Astrocyte (in vitro differentiated cells and primary cell): ENCODE results near the gene CCNYL1. TPM values are rescaled to one million over a fixed set of nuclear protein-coding genes. Genes with fewer than 3 reads are reported as not detected.
"Not testable (repeated sequence)": the region's sequence is repeated elsewhere in the genome, so short reads cannot be mapped to it uniquely, and the experiment has no call there.

Source experiments
- DNase-seq: peaks from one replicate; pipeline ENCODE4 v3.0.0-alpha.2; 2010; ENCODE audit warnings: low read depth
- FAIRE-seq: peaks from 2 replicates; lab custom pipeline; 2011; peaks lifted over from hg19 to GRCh38; lab: Jason Lieb, UNC
- H2AFZ ChIP-seq: 2 replicates; pipeline ENCODE4 v1.6.0; 2012; ENCODE audit warnings: low read depth, low read length, inconsistent platforms
- H3K27ac ChIP-seq: 2 replicates; pipeline ENCODE4 v1.5.1; 2011; ENCODE audit warnings: low read depth, low read length, inconsistent platforms
- H3K27me3 ChIP-seq: 2 replicates; pipeline ENCODE4 v1.6.0; 2011; ENCODE audit warnings: low read length, inconsistent platforms; ENCODE audit not compliant: insufficient read depth
- H3K36me3 ChIP-seq: 2 replicates; pipeline ENCODE4 v1.5.1; 2011; ENCODE audit warnings: low read length, inconsistent platforms; ENCODE audit not compliant: insufficient read depth
- H3K4me1 ChIP-seq: 2 replicates; pipeline ENCODE4 v1.5.1; 2011; ENCODE audit warnings: low read length, inconsistent platforms; ENCODE audit not compliant: insufficient read depth
- H3K4me2 ChIP-seq: 2 replicates; pipeline ENCODE4 v1.6.0; 2012; ENCODE audit warnings: low read length, inconsistent platforms
- H3K4me3 ChIP-seq: 2 replicates; pipeline ENCODE4 v1.5.1; 2011; ENCODE audit warnings: low read depth, mild to moderate bottlenecking, low read length, inconsistent platforms; ENCODE audit not compliant: insufficient read depth
- H3K79me2 ChIP-seq: 2 replicates; pipeline ENCODE4 v1.6.0; 2012; ENCODE audit warnings: mild to moderate bottlenecking, low read length, inconsistent platforms; ENCODE audit not compliant: insufficient read depth
- H3K9ac ChIP-seq: 2 replicates; pipeline ENCODE4 v1.6.0; 2012; ENCODE audit warnings: mild to moderate bottlenecking, low read length, inconsistent platforms
- H3K9me3 ChIP-seq: 2 replicates; pipeline ENCODE4 v1.5.1; 2012; ENCODE audit warnings: low read depth, mild to moderate bottlenecking, low read length, inconsistent platforms; ENCODE audit not compliant: insufficient read depth
- H4K20me1 ChIP-seq: 2 replicates; pipeline ENCODE4 v1.6.0; 2012; ENCODE audit warnings: low read length, inconsistent platforms; ENCODE audit not compliant: insufficient read depth
- H3K27ac Mint-ChIP-seq: one replicate; pipeline ENCODE4 v1.8.0; 2021; ENCODE audit warnings: mild to moderate bottlenecking, mixed read lengths; ENCODE audit not compliant: unreplicated experiment
- H3K27me3 Mint-ChIP-seq: one replicate; pipeline ENCODE4 v1.8.0; 2021; ENCODE audit warnings: low read depth, mixed read lengths; ENCODE audit not compliant: unreplicated experiment
- H3K36me3 Mint-ChIP-seq: one replicate; pipeline ENCODE4 v1.8.0; 2021; ENCODE audit warnings: low read depth, mixed read lengths; ENCODE audit not compliant: unreplicated experiment
- H3K4me1 Mint-ChIP-seq: one replicate; pipeline ENCODE4 v1.8.0; 2021; ENCODE audit warnings: low read depth, mixed read lengths; ENCODE audit not compliant: unreplicated experiment
- H3K4me3 Mint-ChIP-seq: one replicate; pipeline ENCODE4 v1.8.0; 2021; ENCODE audit warnings: mild to moderate bottlenecking, moderate library complexity, mixed read lengths; ENCODE audit not compliant: unreplicated experiment
- H3K9me3 Mint-ChIP-seq: one replicate; pipeline ENCODE4 v1.8.0; 2021; ENCODE audit warnings: mild to moderate bottlenecking, mixed read lengths; ENCODE audit not compliant: unreplicated experiment
- EZH2 ChIP-seq: IDR thresholded peaks from 2 replicates; pipeline ENCODE4 v1.6.1; 2012; ENCODE audit warnings: mild to moderate bottlenecking, low read length, inconsistent platforms; ENCODE audit not compliant: insufficient read depth
- total RNA-seq: library from RNA; stranded (reverse); gene quantifications from 2 replicates; pipeline ENCODE4 v1.2.1, GENCODE V29; 2021
- TF ChIP-seq, protein P1 (sequence below): IDR thresholded peaks from 2 replicates; pipeline ENCODE4 v1.5.1; 2011; ENCODE audit warnings: low read depth, mild to moderate bottlenecking, inconsistent platforms, low read length, moderate library complexity; ENCODE audit not compliant: insufficient read depth

CCNYL1 gene
- total RNA-seq, 1 donor from 2014 or later = 35.2 TPM

DNA sequence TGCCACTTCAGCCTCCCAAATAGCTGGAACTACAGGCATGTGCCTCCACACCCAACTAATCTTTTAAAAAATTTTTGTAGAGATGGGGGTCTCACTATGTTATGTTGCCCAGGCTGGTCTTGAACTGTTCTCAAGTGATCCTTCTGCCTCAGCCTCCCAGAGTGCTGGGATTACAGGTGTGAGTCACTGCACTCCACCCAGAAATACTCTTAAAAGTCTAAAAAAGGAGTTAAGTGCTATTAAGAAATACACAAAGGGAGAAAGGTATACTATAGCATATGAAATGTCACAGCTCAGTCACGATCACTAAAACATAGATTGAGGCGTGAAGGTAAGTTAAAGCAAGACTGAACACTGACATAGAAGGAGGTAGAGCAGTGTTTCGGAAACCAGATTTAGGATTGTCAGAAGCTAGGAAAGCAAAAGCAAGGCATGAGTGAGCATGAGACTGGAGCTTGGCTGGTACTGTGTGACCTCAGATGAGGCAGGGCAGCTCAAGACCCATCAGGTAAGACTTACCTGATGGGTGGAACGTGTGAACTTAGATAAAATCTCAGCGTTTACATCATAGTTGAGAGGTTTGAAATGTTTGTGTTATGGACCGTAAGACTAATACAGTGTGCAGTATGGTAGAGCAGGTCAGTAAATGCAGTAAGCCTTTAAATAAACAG is 9.2 kb downstream of the CCNYL1 start:
- H3K4me3 Mint-ChIP-seq = no peak overlapping the region
- H3K79me2 ChIP-seq = peaks cover 51% of the 10 kb centered on the region
- H4K20me1 ChIP-seq = peaks cover 24% of the 10 kb centered on the region
- no peaks in the 10 kb centered on the region for H3K4me1 Mint-ChIP-seq
- H3K27ac Mint-ChIP-seq = no peak overlapping the region
- TF ChIP-seq EZH2 = no peak
- TF ChIP-seq, protein P1, sequence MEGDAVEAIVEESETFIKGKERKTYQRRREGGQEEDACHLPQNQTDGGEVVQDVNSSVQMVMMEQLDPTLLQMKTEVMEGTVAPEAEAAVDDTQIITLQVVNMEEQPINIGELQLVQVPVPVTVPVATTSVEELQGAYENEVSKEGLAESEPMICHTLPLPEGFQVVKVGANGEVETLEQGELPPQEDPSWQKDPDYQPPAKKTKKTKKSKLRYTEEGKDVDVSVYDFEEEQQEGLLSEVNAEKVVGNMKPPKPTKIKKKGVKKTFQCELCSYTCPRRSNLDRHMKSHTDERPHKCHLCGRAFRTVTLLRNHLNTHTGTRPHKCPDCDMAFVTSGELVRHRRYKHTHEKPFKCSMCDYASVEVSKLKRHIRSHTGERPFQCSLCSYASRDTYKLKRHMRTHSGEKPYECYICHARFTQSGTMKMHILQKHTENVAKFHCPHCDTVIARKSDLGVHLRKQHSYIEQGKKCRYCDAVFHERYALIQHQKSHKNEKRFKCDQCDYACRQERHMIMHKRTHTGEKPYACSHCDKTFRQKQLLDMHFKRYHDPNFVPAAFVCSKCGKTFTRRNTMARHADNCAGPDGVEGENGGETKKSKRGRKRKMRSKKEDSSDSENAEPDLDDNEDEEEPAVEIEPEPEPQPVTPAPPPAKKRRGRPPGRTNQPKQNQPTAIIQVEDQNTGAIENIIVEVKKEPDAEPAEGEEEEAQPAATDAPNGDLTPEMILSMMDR = no peak
- no peaks in the 10 kb centered on the region for H3K27me3 ChIP-seq
- no peak overlapping the region for H3K27ac ChIP-seq
- H3K4me2 ChIP-seq = no peak overlapping the region
- H3K36me3 ChIP-seq = no peaks in the 10 kb centered on the region
- H3K9me3 ChIP-seq = no peaks in the 10 kb centered on the region
- FAIRE-seq (no peak), DNase-seq (no peak)
- no peaks in the 10 kb centered on the region for H3K9me3 Mint-ChIP-seq
- H3K27me3 Mint-ChIP-seq = no peaks in the 10 kb centered on the region
- no peaks in the 10 kb centered on the region for H3K4me1 ChIP-seq
- H3K9ac ChIP-seq = no peak overlapping the region
- no peak overlapping the region for H2AFZ ChIP-seq
- H3K4me3 ChIP-seq = no peak overlapping the region
- H3K36me3 Mint-ChIP-seq = no peaks in the 10 kb centered on the region

DNA sequence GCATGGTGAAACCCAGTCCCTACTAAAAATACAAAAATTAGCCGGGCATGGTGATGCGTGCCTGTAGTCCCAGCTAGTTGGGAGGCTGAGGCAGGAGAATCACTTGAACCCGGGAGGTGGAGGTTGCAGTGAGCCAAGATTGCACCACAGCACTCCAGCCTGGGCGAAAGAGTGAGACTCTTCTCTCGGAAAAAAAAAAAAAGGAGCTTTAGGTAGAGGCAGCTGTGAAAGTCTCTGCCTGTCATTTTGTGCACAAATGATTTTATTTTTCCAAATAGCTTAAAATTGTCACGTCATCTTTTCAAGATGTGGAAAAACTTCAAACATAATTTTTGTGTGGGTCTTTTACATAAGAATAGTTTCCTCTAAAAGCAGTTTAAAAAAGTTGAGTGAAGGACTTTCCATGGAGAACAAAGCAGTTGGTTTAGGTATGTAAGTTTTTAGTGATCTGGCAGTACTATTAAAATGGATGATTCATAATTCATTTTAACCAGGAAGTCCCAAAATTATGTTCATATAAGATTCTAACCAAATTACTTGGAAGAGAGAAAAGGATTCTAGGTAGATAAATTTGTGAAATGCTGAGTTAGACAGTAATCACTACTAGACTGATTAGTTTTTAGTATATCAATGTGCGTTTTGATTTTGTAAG is 11.5 kb downstream of the CCNYL1 start:
- H3K27me3 Mint-ChIP-seq = no peaks in the 10 kb centered on the region
- Histone ChIP-seq H3K27ac (no peak overlapping the region), H3K4me2 (no peak overlapping the region), H3K79me2 (peaks cover 34% of the 10 kb centered on the region), H2AFZ (no peak overlapping the region), H3K9ac (no peak overlapping the region), H4K20me1 (peaks cover 19% of the 10 kb centered on the region), H3K4me3 (no peak overlapping the region), H3K9me3 (no peaks in the 10 kb centered on the region), H3K27me3 (no peaks in the 10 kb centered on the region), H3K4me1 (no peaks in the 10 kb centered on the region), H3K36me3 (no peaks in the 10 kb centered on the region)
- DNase-seq = no peak
- H3K27ac Mint-ChIP-seq = no peak overlapping the region
- no peak overlapping the region for H3K4me3 Mint-ChIP-seq
- FAIRE-seq = no peak
- peaks cover 2% of the 10 kb centered on the region for H3K4me1 Mint-ChIP-seq
- no peak for TF ChIP-seq EZH2
- TF ChIP-seq, protein P1 = no peak
- H3K36me3 Mint-ChIP-seq = no peaks in the 10 kb centered on the region
- H3K9me3 Mint-ChIP-seq = no peaks in the 10 kb centered on the region

DNA sequence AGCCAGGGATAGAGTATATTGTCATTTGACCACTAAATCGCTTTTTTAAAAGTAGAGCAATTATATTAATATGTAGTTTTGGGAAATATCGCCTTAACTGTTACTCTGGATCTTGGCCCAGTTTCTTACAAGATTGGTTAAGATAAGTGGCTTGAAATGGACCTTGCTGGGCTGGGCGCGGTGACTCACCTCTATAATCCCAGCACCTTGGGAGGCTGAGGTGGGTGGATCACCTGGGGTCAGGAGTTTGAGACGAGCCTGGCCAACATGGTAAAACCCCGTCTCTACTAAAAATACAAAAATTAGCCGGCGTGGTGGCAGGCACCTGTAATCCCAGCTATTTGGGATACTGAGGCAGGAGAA is 12.0 kb downstream of the CCNYL1 start:
- not testable (repeated sequence) for H3K4me3 ChIP-seq, H3K4me2 ChIP-seq, H3K36me3 ChIP-seq, H3K27ac Mint-ChIP-seq, H3K9ac ChIP-seq, FAIRE-seq, H3K36me3 Mint-ChIP-seq, H3K9me3 Mint-ChIP-seq, H3K9me3 ChIP-seq, H3K27me3 Mint-ChIP-seq, H3K4me3 Mint-ChIP-seq, H3K27me3 ChIP-seq, H3K27ac ChIP-seq, H3K4me1 ChIP-seq, H2AFZ ChIP-seq, H3K4me1 Mint-ChIP-seq, DNase-seq
- peaks cover 15% of the 10 kb centered on the region for H4K20me1 ChIP-seq
- H3K79me2 ChIP-seq = peaks cover 30% of the 10 kb centered on the region
